ENCODE results near the gene TBC1D5. TPM values are rescaled to one million over a fixed set of nuclear protein-coding genes. Genes with fewer than 3 reads are reported as not detected.
"Not testable (repeated sequence)": the region's sequence is repeated elsewhere in the genome, so short reads cannot be mapped to it uniquely, and the experiment has no call there.

Gene TBC1D5
- total RNA-seq, 4 donors from 2014 or later = 51.9 to 66.8 (median 60.1) TPM

DNA sequence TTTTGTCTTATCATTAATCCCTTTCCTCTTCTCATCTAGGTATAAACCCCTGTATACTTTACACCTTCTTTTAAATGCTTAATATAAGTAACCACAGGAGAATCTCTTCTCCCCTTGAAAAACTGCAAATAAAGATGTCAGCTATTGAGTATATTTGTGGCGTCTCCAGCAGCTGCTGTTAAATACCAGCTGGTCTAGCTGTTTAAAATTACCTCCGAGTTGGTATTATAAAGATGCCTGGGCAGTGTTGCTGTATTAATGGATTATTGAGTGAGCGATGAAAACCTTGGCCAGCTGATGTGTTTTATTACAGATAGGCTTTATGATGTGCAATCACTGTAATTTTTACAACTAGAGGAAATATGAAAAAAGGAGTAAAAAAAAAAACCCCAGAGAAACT is 388.1 kb downstream of the TBC1D5 start:
- TF ChIP-seq, protein P1, sequence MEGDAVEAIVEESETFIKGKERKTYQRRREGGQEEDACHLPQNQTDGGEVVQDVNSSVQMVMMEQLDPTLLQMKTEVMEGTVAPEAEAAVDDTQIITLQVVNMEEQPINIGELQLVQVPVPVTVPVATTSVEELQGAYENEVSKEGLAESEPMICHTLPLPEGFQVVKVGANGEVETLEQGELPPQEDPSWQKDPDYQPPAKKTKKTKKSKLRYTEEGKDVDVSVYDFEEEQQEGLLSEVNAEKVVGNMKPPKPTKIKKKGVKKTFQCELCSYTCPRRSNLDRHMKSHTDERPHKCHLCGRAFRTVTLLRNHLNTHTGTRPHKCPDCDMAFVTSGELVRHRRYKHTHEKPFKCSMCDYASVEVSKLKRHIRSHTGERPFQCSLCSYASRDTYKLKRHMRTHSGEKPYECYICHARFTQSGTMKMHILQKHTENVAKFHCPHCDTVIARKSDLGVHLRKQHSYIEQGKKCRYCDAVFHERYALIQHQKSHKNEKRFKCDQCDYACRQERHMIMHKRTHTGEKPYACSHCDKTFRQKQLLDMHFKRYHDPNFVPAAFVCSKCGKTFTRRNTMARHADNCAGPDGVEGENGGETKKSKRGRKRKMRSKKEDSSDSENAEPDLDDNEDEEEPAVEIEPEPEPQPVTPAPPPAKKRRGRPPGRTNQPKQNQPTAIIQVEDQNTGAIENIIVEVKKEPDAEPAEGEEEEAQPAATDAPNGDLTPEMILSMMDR (IDR thresholded peaks at IDR 0.05) = no peak
- TF ChIP-seq POLR2A (IDR thresholded peaks at IDR 0.05) = no peak
- intact Hi-C loops (cut with DNase I; ENCODE audit: low total_unique reads) = no loop called here
- no peak overlapping the region for H3K4me3 ChIP-seq (ENCODE audit: low read depth, poor library complexity, severe bottlenecking)
- no peak for DNase-seq (ENCODE audit: low spot score in 2 of 2)
- 95% methylated on average over 3 of the region's 3 CpGs for WGBS, 2 donors

DNA sequence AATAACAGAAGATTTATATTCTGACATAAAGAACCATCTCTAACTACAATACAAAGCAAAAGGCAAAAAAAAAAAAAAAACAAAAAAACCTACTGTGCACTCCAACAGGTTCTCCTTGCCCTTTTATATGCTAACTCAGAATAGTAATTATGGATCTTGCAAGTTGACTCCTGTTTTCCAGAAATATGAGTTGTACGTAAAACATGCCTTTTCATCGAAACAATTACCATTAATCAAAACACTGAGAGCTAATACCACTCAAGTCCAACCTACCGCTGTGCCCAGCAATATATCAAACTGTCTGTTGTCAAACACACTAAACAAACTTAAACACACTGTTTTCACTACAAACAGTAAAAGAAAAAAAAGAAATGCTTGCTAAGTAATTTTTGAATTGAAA is 389.8 kb downstream of the TBC1D5 start:
- intact Hi-C loops (cut with DNase I; ENCODE audit: low total_unique reads) = no loop called here
- no peak for TF ChIP-seq POLR2A (IDR thresholded peaks at IDR 0.05)
- TF ChIP-seq, protein P1 (IDR thresholded peaks at IDR 0.05) = no peak
- no peak for DNase-seq (ENCODE audit: low spot score in 2 of 2)
- WGBS, 2 donors = 60 to 73% methylated on average over 3 of the region's 3 CpGs
- H3K4me3 ChIP-seq (ENCODE audit: low read depth, poor library complexity, severe bottlenecking) = no peak overlapping the region

DNA sequence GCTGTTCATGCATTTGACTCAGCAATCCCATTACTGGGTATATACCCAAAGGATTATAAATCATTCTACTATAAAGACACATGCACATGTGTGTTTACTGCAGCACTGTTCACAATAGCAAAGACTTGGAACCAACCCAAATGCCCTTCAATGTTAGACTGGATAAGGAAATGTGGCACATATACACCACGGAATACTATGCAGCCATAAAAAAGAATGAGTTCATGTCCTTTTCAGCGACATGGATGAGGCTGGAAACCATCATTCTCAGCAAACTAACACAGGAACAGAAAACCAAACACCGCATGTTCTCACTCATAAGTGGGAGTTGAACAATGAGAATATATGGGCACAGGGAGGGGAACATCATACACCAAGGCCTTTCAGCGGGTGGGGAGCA is 391.2 kb downstream of the TBC1D5 start:
- H3K4me3 ChIP-seq (ENCODE audit: low read depth, poor library complexity, severe bottlenecking); DNase-seq (ENCODE audit: low spot score in 2 of 2); intact Hi-C loops (cut with DNase I; ENCODE audit: low total_unique reads): not testable (repeated sequence)
- WGBS, 2 donors = 95 to 96% methylated on average over 4 of the region's 4 CpGs

DNA sequence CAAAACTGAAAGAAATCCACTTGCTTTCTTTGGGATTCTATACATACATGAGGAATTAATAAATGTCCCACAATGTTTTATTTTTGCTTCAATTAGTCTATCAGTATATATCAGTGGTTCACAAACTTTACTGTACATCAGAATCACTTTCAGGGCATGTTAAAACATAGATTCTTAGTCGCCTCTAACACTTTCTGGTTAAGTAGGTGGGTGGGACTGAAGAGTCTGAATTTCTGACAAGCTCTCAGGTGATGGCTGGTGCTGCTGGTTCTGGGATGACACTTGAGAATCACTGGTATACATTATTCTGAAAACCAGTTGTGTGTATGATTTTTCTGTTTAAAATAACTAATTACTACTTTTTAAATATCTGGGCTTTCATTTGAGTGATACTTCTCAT is 393.3 kb downstream of the TBC1D5 start:
- TF ChIP-seq, protein P1 (IDR thresholded peaks at IDR 0.05) = no peak
- no peak for TF ChIP-seq POLR2A (IDR thresholded peaks at IDR 0.05)
- no peak for DNase-seq (ENCODE audit: low spot score in 2 of 2)
- intact Hi-C loops (cut with DNase I; ENCODE audit: low total_unique reads) = no loop called here
- WGBS, 2 donors = 63 to 73% methylated on average over 1 of the region's 1 CpG
- H3K4me3 ChIP-seq (ENCODE audit: low read depth, poor library complexity, severe bottlenecking) = no peak overlapping the region

DNA sequence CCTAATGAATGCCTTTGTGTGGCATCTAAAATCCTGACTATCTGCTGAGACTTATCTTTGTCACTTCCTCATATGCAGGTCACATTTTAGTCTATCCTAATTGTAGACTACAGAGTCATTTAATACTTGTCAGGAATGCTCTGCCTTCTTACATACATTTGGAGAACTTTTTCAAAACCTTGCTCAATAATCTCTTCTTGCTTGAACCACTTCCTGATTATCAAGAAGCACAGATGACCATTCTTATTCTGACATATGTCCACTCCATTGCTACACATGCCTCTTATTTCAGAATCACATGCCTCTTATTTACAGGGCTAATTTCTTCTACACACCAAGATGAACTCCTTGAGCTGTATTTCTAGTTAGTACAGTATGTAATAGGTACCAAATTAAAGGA is 400.3 kb downstream of the TBC1D5 start:
- intact Hi-C loops (cut with DNase I; ENCODE audit: low total_unique reads) = no loop called here
- DNase-seq (ENCODE audit: low spot score in 2 of 2) = no peak
- H3K4me3 ChIP-seq (ENCODE audit: low read depth, poor library complexity, severe bottlenecking) = no peak overlapping the region
- no peak for TF ChIP-seq POLR2A (IDR thresholded peaks at IDR 0.05)

DNA sequence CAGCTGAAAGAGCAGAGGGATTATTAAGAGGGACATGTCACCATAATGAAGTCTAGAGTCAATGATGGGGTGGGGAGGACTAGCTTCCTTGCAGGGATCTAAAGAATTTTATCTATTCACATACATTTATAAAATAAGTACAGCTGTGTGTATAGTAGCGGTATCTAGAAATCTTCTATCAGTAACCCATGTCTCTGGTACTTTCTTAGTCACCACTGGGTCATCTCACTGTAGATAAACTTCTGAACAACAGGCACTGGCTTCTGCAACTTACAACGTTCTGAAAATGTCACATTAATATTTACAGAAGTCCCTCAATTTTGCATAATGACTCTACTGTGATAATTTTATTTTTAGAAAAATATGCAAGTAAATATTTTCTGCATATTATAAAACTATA is 401.7 kb downstream of the TBC1D5 start:
- TF ChIP-seq, protein P1 (IDR thresholded peaks at IDR 0.05) = no peak
- TF ChIP-seq POLR2A (IDR thresholded peaks at IDR 0.05) = no peak
- H3K4me3 ChIP-seq (ENCODE audit: low read depth, poor library complexity, severe bottlenecking) = no peak overlapping the region
- intact Hi-C loops (cut with DNase I; ENCODE audit: low total_unique reads) = no loop called here
- DNase-seq (ENCODE audit: low spot score in 2 of 2) = no peak
- 93 to 96% methylated on average over 2 of the region's 2 CpGs for WGBS, 2 donors

DNA sequence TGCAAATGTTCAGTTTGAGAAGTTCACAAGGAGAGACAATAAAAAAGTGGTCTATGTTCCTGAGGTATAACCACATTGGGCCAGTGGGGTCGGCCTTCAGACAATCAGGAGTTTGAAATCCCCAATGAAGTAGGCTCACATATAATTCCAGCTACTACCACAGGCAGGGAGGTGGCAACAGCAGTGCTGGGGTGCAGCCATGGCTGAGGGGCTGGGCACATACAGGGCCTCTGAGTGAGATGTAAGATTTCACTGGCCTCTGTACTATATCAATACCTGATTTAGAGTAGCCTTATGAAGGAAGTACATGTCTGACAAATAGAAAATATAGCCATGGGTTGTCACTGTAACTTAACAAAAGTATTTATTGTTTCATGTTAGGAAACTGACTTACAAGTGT is 402.2 kb downstream of the TBC1D5 start:
- 96 to 100% methylated on average over 1 of the region's 1 CpG for WGBS, 2 donors
- TF ChIP-seq, protein P1 (IDR thresholded peaks at IDR 0.05) = no peak
- TF ChIP-seq POLR2A (IDR thresholded peaks at IDR 0.05) = no peak
- H3K4me3 ChIP-seq (ENCODE audit: low read depth, poor library complexity, severe bottlenecking) = no peak overlapping the region
- no peak for DNase-seq (ENCODE audit: low spot score in 2 of 2)
- intact Hi-C loops (cut with DNase I; ENCODE audit: low total_unique reads) = no loop called here
